Muscle of arm (tissue), 12 donors: ENCODE results near the gene ATP6V1C2. TPM values are rescaled to one million over a fixed set of nuclear protein-coding genes. Genes with fewer than 3 reads are reported as not detected.

ENCODE experiments used
- DNase-seq: peaks from one replicate; pipeline ENCODE4 v3.0.0-alpha.2; 2013
- polyA plus RNA-seq, 12 donors: library from polyadenylated mRNA; unstranded; fragments of 120-200 nt; gene quantifications; one replicate each; pipeline ENCODE4 v1.2.1, GENCODE V29; 2013; ENCODE audit not compliant: insufficient read length in 12 of 12

Gene ATP6V1C2
- polyA plus RNA-seq, 12 donors = 1.4 to 10.3 (median 3.0) TPM; not detected in 1

GRCh38 chr2:10833021-10833420 is 111.6 kb downstream of the ATP6V1C2 start:
- no peak for DNase-seq

DNA sequence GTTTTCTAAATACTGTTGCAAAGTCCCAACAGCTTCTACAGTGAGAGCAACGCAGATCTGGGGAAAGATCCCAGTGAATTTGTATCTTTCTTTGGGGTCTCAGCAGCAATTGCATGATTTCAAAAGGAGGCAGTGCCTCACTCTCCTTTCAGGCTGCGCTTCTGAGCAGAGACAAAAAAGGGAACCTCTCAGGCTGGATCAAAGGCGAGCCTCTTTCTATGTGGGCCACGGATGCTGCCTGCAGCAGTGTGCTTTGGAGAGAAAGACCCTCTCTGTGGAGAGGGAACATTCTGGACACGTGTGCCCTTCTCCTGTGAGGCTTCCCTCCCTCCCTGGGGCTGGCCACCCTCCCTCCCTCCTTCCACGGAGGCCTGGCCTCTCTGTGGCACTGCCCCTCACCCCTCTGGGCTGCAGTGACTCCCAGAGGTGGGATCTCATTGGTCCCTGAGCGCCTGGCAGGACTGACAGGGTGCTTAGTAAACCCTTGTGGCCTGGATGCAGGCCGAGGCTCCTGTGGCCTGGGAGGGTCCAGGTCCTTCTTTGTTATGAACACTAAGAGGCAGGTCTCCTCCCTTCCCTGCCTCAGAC is 112.7 kb downstream of the ATP6V1C2 start:
- DNase-seq = no peak

Other genes starting within 250 kb of the ATP6V1C2 start
- 10 to 100 TPM in 11 of 12 donors, not detected in 1; 12.2 to 21.5 (median 19.8) TPM for gene NOL10, start 31.7 kb upstream of the ATP6V1C2 start, polyA plus RNA-seq
- 100 to 1,000 TPM in 11 of 12 donors, not detected in 1; 123 to 185 (median 146) TPM for gene PDIA6, start 91.2 kb downstream of the ATP6V1C2 start, polyA plus RNA-seq
- 1 to 10 TPM in 10 of 12 donors, not detected in 2; 1.6 to 4.5 (median 3.5) TPM for gene KCNF1, start 190.3 kb downstream of the ATP6V1C2 start, polyA plus RNA-seq